SW480 (cell line): ENCODE results near the gene FBXO10.
"Not testable (repeated sequence)": the region's sequence is repeated elsewhere in the genome, so short reads cannot be mapped to it uniquely, and the experiment has no call there.

Experiments used
- DNase-seq: peaks from one replicate; pipeline ENCODE4 v3.0.0-alpha.2; 2016; ENCODE audit warnings: low spot score

The FBXO10 gene

DNA sequence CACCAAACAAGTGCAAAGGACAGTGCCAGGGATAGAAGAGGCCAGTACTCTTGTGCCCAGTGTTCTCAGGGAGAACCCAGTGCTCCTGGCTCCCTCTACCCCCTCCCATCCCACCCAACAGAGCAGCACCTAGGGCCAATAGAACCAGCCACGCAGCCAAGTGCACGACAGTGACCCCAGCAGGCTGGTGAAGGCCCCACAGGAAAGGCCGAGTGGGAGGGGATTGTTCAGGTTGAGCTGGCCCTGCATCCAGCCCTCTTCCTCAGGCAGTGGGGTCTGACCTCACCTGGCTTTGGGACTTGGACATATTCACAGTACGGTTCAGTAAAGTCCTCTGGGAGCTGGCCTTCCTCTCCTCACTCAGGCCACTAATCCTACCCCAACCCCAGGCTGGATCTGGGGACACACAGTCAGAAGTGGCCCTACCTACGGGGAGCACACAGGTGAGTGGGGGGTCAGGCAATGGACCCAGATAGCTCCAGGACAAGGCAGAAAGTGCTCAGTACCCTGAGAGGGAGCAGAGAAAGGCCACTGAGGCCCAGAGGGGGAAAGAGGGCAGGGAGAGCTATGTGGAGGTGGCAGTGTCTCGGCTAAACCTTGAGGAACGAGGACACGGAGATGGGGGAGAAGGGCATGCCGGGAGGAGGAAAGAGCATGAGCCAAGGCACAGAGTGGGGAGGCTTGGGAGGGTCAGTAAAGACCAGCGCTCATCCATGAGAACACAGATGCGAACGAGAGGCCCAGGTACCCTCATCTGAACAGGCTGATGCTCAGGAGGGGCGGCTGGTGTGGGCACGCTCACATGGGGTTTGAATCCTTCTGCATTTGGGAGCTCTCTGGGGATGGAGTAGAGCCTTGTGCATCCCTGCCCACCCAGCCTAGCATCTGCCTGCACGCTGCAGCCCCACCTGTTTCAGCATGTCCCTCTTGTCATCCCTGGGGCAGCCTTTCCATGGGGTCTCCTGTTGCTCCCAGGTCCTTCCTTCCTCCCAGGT, 64.9 kb downstream of the FBXO10 start:
- DNase-seq = no peak

- DNase-seq = not testable (repeated sequence)
These were observed 66.1 kb downstream of the FBXO10 start for GRCh38 chr9:37510053-37510452.

- DNase-seq = no peak
These were observed 66.6 kb downstream of the FBXO10 start for GRCh38 chr9:37509536-37509935.

GRCh38 chr9:37508834-37509206, 67.4 kb downstream of the FBXO10 start:
- no peak for DNase-seq

DNA sequence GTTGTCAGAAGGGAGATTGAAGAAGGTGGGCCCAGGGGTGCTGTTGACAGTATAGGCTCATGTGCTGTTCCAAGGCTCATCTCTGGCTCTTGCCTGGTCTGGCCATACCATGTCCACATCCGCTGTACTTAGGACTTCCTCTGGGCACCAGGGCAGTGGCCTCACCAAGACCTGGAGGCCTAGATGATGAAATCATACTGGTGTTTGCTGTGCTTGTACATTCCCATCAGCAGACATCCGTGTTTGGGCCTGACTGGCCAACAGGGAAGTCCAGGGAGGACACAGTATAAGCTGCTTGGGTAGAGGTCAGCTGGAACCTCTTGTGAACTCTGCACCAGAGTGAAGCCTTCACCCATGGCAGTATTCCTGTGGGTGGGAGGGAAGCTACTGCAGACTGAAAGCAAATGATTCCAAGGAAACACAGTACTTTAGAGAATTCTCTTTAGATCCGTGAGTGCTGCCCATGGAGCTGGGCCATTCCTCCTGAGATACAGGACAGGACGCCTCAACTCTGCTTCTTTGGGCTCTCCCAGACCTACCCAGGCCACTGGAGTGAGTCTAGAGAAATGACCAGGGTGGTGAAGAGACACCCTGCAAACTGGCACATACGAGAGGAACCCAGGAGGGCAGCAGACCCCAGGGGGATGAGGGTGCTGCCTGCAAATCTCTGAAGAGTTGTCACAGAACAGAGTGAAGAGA, 67.9 kb downstream of the FBXO10 start:
- DNase-seq = no peak

DNA sequence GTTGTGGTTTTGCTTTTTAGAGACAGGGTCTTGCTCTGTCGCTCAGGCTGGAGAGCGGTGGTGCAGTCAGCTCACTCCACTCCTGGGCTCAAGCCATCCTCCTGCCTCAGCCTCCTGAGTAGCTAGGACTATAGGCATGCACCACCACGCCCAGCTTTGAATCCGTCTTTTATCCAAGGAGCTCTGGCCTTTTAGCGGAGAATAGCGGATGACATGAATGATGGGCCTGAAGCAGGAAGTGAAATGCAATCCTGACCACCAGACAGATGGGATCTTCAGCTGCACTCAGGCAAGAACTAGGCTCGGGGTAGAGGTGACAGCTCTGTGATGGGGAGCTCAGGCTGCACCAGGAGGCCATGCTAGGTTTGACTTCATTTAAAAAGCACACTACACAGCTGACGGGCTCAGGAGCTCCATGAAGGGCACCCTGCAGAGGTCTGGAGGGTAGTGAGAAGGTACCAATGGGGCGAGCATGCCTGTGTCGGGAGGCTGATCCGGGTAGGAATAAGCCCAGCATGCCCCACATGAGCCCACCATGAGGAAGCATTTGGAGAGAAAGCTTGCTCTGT, 68.5 kb downstream of the FBXO10 start:
- DNase-seq = no peak

GRCh38 chr9:37504605-37505004, 71.6 kb downstream of the FBXO10 start:
- DNase-seq = no peak

DNA sequence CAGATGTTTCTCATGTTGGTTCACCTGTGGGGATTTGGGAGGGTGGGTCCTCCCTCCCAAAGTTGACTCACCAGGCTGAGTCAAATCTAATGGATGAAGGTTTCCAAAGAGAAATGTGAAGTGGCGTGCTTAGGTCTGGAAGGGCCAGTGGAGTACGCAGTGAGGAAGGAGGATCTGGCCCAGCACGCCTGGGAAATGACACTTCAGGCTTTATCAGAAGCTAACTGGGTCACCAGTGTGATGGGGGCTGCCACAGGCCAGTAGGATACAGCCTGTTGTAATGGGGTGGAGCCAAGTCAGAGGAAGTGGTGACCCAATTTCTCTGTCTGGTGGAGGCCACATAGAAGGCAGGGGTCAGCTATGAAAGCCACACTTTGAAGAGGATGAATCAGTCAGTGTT, 72.4 kb downstream of the FBXO10 start:
- DNase-seq = no peak

- no peak for DNase-seq
These were observed 74.1 kb downstream of the FBXO10 start for GRCh38 chr9:37501957-37502596.

DNA sequence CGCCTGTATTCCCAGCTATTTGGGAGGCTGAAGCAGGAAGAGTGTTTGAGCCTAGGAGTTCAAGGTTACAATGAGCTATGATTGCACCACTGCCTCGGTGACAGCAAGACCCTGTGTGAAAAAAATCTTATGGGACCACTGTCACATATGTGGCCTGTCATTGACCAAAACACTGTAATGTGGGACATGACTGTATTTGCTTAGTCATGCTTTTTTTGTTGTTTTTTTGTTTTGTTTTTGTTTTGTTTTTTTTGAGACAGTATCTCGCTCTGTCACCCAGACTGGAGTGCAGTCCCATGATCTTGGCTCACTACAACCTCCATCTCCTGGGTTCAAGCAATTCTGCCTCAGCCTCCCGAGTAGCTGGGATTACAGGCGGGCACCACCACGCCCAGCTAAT, 76.9 kb downstream of the FBXO10 start:
- no peak for DNase-seq

DNA sequence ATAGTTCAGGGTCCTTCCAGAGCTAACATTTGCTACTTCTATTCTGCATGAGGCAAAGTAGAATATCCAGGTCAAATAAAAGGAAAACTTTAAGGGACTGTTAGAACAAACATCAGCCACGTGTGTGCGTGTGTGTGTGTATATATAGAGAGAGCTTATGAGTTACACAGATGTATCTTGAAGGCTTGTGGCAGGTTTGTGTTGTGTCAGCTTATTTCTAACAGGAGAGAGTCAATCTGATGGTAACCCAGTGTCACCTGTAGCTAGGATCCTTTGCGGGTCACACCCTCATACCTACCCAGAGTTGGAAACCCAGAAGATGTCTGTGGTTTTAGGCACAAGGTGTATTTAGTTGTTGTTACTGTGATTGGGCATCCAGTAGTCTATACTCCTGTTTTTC, 77.7 kb downstream of the FBXO10 start:
- DNase-seq = no peak

DNA sequence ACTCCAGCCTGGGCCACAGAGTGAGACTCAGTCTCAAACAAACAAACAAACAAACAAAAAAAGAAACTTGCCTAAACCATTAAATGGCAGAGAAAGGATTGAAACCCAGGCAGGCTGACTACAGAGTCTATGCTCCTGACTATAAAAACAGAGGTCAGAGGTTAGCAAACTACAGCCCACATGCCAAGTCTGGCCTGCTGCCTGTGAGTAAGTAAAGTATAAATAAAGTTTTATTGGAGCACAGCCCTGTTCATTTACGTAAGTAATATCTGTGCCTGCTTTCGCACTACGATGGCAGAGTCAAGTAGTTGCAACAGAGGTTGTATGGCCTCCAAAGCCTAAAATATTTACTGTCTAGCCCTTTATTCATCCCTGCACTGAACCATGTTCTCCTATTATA, 78.9 kb downstream of the FBXO10 start:
- DNase-seq = no peak

GRCh38 chr9:37496020-37496419, 80.2 kb downstream of the FBXO10 start:
- no peak for DNase-seq

GRCh38 chr9:37495571-37495970, 80.6 kb downstream of the FBXO10 start:
- no peak for DNase-seq

GRCh38 chr9:37491939-37492338, 84.2 kb downstream of the FBXO10 start:
- DNase-seq = no peak

DNA sequence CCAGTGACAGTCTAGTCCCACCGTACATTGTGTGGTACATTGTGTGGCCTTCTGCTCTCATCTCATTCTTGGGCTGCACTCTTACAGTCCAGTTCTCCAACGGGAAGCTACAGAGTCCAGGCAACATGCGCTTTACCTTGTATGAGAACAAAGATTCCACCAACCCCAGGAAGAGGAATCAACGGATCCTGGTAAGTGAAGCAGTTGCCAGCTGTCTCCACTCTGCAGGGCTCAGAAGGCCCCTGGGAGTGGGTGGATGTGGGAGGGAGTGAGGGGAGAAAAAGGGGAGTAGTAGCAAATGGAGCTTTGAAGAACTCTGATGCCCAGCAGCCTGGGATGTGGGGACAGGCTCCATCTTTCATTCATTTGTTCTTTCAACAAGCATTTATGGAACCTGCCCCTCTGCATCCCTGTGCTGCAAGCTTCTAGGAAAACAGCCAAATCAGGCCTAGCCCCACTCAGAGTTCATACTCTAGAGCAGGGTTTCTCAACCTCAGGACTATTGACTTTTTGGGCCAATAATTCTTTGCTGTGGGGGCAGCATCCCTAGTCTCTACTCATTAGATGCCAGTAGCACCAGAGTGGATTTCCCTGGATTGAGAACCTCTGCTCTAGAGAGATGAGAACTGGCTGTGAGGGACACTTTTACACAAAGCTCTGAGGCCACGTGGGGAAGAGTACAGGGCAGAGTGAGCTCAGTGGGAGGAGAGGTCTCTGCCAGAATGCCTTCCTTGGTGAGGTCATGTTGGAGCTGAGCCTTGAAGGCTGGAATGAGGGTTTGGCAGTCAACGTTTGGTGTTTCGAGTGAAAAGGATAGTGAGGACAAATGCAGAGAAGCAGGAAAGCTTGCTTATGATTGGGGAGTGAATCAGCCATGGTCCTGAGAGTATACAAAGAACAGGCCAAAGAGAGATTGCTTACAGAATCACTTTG, 89.3 kb downstream of the FBXO10 start:
- no peak for DNase-seq

DNA sequence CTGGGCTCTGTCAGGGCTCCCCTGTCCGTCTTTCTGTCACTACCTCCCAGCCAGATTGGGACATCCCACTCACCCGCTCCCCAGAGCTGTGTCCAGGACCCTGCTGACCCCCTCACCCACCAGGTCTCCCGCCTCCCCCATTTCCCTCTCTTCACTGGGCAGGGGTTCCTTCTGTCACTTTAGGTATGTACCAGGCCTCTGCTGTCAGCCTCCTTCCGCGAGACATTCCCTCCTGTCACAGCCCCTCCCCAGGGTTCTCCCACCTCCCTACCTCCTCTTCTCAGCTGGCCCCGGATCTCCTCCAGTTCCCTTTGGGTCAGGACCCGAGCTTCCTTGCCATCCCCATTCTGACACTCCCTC, 89.9 kb downstream of the FBXO10 start:
- DNase-seq = no peak

GRCh38 chr9:37485389-37486255, 90.6 kb downstream of the FBXO10 start, which contains the start of gene POLR1E:
POLR1E (plus strand) TSS chr9:37485948; CDS start chr9:37486048, 100 bp downstream.
- DNase-seq = peak; percentile 93

DNA sequence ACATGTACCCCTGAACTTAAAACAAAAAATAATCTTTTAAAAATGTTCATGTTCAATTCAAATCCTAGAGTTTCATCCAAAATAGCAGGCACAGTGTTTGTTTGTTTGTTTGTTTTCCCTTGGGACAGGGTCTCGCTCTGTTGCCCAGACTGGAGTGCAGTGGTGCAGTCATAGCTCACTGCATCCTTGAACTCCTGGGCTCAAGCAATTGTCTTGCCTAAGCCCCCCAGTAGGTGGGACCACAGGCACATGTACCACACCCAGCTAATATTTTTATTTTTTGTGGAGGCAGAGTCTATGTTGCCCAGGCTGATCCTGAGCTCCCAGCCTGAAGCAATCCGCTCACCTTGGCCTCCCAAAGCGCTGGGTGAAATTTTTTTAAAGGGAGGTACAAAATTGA, 95.4 kb downstream of the FBXO10 start:
- DNase-seq = no peak

GRCh38 chr9:37477987-37478619, 98.1 kb downstream of the FBXO10 start:
- not testable (repeated sequence) for DNase-seq
